H7 (cell line): ENCODE measurements around the gene TSACC. TPM values are rescaled to one million over a fixed set of nuclear protein-coding genes. Genes with fewer than 3 reads are reported as not detected.
"Not testable (repeated sequence)": the region's sequence is repeated elsewhere in the genome, so short reads cannot be mapped to it uniquely, and the experiment has no call there.

ENCODE experiments used
- DNase-seq: peaks from one replicate; pipeline ENCODE4 v3.0.0; 2012
- H3K27me3 ChIP-seq: 2 replicates; pipeline ENCODE4 v1.6.0; 2011; ENCODE audit warnings: mild to moderate bottlenecking, low read length; ENCODE audit not compliant: control insufficient read depth, insufficient read depth
- H3K36me3 ChIP-seq: replicated peaks from 2 replicates; pipeline ENCODE4 v1.5.1; 2011; ENCODE audit warnings: low read length; ENCODE audit not compliant: control insufficient read depth, insufficient read depth
- H3K4me3 ChIP-seq: 2 replicates; pipeline ENCODE4 v1.5.1; 2011; ENCODE audit warnings: low read depth, mild to moderate bottlenecking, control low read depth, low read length, moderate library complexity; ENCODE audit not compliant: insufficient read depth
- total RNA-seq: library from RNA; depleted of rRNA; stranded (reverse); fragments of >200 nt; shearing (Covaris generic); gene quantifications from 2 replicates; pipeline ENCODE4 v1.2.3, GENCODE V29; 2014

Gene TSACC
- total RNA-seq, 1 experiment from 2014 or later: 2.2 TPM

GRCh38 chr1:156359249-156359648 is 20.9 kb downstream of the TSACC start:
- DNase-seq: no peak
- no peaks in the 10 kb centered on the region; the same call in 1 of the 2 replicates for H3K27me3 ChIP-seq
- no peak overlapping the region for H3K4me3 ChIP-seq
- no peaks in the 10 kb centered on the region for H3K36me3 ChIP-seq

- peak; percentile 72 for DNase-seq
- no peaks in the 10 kb centered on the region for H3K36me3 ChIP-seq
- H3K4me3 ChIP-seq: no peak overlapping the region
- H3K27me3 ChIP-seq: no peaks in the 10 kb centered on the region; the same call in 1 of the 2 replicates
Observed at GRCh38 chr1:156359973-156360372, 21.6 kb downstream of the TSACC start.

GRCh38 chr1:156360534-156360933 is 22.2 kb downstream of the TSACC start:
- Histone ChIP-seq H3K27me3 (no peaks in the 10 kb centered on the region; the same call in 1 of the 2 replicates), H3K36me3 (no peaks in the 10 kb centered on the region), H3K4me3 (no peak overlapping the region)
- DNase-seq: no peak

- no peak overlapping the region for H3K4me3 ChIP-seq
- DNase-seq: no peak
- peaks cover 10% of the 10 kb centered on the region for H3K27me3 ChIP-seq
- H3K36me3 ChIP-seq: no peaks in the 10 kb centered on the region
Observed at GRCh38 chr1:156365754-156366153, 27.4 kb downstream of the TSACC start.

- H3K27me3 ChIP-seq: peaks cover 10% of the 10 kb centered on the region
- no peaks in the 10 kb centered on the region for H3K36me3 ChIP-seq
- H3K4me3 ChIP-seq: no peak overlapping the region
- DNase-seq: peak; percentile 57
Observed at GRCh38 chr1:156366378-156367166, 28.2 kb downstream of the TSACC start.

GRCh38 chr1:156367383-156368156 is 29.2 kb downstream of the TSACC start:
- Histone ChIP-seq H3K27me3 (peaks cover 10% of the 10 kb centered on the region), H3K4me3 (no peak overlapping the region), H3K36me3 (no peaks in the 10 kb centered on the region)
- DNase-seq: peak; percentile 57

GRCh38 chr1:156368157-156368658 is 29.9 kb downstream of the TSACC start:
- Histone ChIP-seq H3K36me3 (no peaks in the 10 kb centered on the region), H3K27me3 (peaks cover 10% of the 10 kb centered on the region), H3K4me3 (no peak overlapping the region)
- DNase-seq: no peak

- peak; percentile 96 for DNase-seq
- H3K27me3 ChIP-seq: peaks cover 10% of the 10 kb centered on the region
- H3K36me3 ChIP-seq: no peaks in the 10 kb centered on the region
- H3K4me3 ChIP-seq: peak within 1 kb of the TSS; percentile 53
Observed at GRCh38 chr1:156368889-156369684, 30.8 kb downstream of the TSACC start, which contains the start of gene RHBG. RHBG (plus strand) TSS chr1:156369211; CDS start chr1:156369250, 39 bp downstream.

GRCh38 chr1:156369685-156370286 is 31.5 kb downstream of the TSACC start:
- peak; percentile 32 for DNase-seq
- peaks cover 10% of the 10 kb centered on the region for H3K27me3 ChIP-seq
- peak overlapping the region; percentile 53 for H3K4me3 ChIP-seq
- H3K36me3 ChIP-seq: not testable (repeated sequence)

GRCh38 chr1:156371553-156372264 is 33.4 kb downstream of the TSACC start:
- no peak for DNase-seq
- Histone ChIP-seq H3K36me3 (no peaks in the 10 kb centered on the region), H3K4me3 (no peak overlapping the region), H3K27me3 (peaks cover 10% of the 10 kb centered on the region)

- Histone ChIP-seq H3K27me3 (peaks cover 10% of the 10 kb centered on the region), H3K4me3 (no peak overlapping the region), H3K36me3 (no peaks in the 10 kb centered on the region)
- DNase-seq: no peak
Observed at GRCh38 chr1:156372265-156372586, 33.9 kb downstream of the TSACC start.

- DNase-seq: no peak
- H3K4me3 ChIP-seq: no peak overlapping the region
- peaks cover 10% of the 10 kb centered on the region for H3K27me3 ChIP-seq
- no peaks in the 10 kb centered on the region for H3K36me3 ChIP-seq
Observed at GRCh38 chr1:156372876-156373275, 34.5 kb downstream of the TSACC start.

GRCh38 chr1:156373546-156373945 is 35.2 kb downstream of the TSACC start:
- Histone ChIP-seq H3K36me3 (no peaks in the 10 kb centered on the region), H3K4me3 (no peak overlapping the region), H3K27me3 (peaks cover 10% of the 10 kb centered on the region)
- no peak for DNase-seq
